ENCODE data around the gene ZC3H7A.

GRCh38 chr16:11727796-11728543, 69.1 kb downstream of the ZC3H7A start:
- TF ChIP-seq ELF4 (IDR thresholded peaks at IDR 0.05): no peak
- no peak for TF ChIP-seq SP1 (IDR thresholded peaks at IDR 0.05)
- no peak for TF ChIP-seq TARDBP (IDR thresholded peaks at IDR 0.05)
- TF ChIP-seq FOXM1 (IDR thresholded peaks at IDR 0.05; ENCODE audit: borderline replicate concordance): no peak
- TF ChIP-seq SUZ12 (IDR thresholded peaks at IDR 0.05): no peak
- no peak for TF ChIP-seq CTBP1 (IDR thresholded peaks at IDR 0.05; ENCODE audit: borderline replicate concordance)
- TF ChIP-seq HDGF (IDR thresholded peaks at IDR 0.05; ENCODE audit: borderline replicate concordance): no peak
- no peak for TF ChIP-seq ARNT (IDR thresholded peaks at IDR 0.05)
- TF ChIP-seq BHLHE40 (IDR thresholded peaks at IDR 0.05; ENCODE audit: borderline replicate concordance): no peak
- no peak for TF ChIP-seq FOXA1 (IDR thresholded peaks at IDR 0.05)
- TF ChIP-seq PKNOX1 (IDR thresholded peaks at IDR 0.05): no peak
- TF ChIP-seq NFRKB (IDR thresholded peaks at IDR 0.05): no peak
- no peak for TF ChIP-seq L3MBTL2 (conservative IDR thresholded peaks at IDR 0.05)
- no peak for TF ChIP-seq FOXK2 (IDR thresholded peaks at IDR 0.05)

All from HEK293T (cell line).